Measurements from ENCODE around the gene EPS15. TPM values are rescaled to one million over a fixed set of nuclear protein-coding genes. Genes with fewer than 3 reads are reported as not detected.

EPS15 gene
- total RNA-seq, 1 experiment from 2014 or later, result 48.7 TPM

GRCh38 chr1:51359879-51360278 lies 159.2 kb downstream of the EPS15 start:
- H3K27me3 Mint-ChIP-seq (ENCODE audit: insufficient read depth, unreplicated experiment), result no peaks in the 10 kb centered on the region

GRCh38 chr1:51355382-51355781 lies 163.7 kb downstream of the EPS15 start:
- H3K27ac Mint-ChIP-seq (ENCODE audit: low read depth, unreplicated experiment), result no peak overlapping the region
- DNase-seq (ENCODE audit: unreplicated experiment), result no peak
- ChIA-PET POLR2A (interaction anchor here (1.0 kb wide), 1 partner anchor 11 kb away, joined by 3 read pairs; no protein-coding TSS in a partner anchor), CTCF (no interaction called here)
- peaks cover 35% of the 10 kb centered on the region for H3K36me3 Mint-ChIP-seq (ENCODE audit: insufficient read depth, unreplicated experiment)
- no peaks in the 10 kb centered on the region for H3K27me3 Mint-ChIP-seq (ENCODE audit: insufficient read depth, unreplicated experiment)
- no peak for TF ChIP-seq CTCF (IDR thresholded peaks at IDR 0.05; ENCODE audit: unreplicated experiment)
- intact Hi-C loops (cut with micrococcal nuclease), result no loop called here
- H3K9me3 Mint-ChIP-seq (ENCODE audit: unreplicated experiment), result no peaks in the 10 kb centered on the region
- peaks cover 5% of the 10 kb centered on the region for H3K4me1 Mint-ChIP-seq (ENCODE audit: insufficient read depth, unreplicated experiment)
- no peak overlapping the region for H3K4me3 Mint-ChIP-seq (ENCODE audit: unreplicated experiment)
- no TSS peak for BruUV-seq (replicated peaks)

More at GRCh38 chr1:51359879-51360278, 159.2 kb downstream of the EPS15 start:
- no peak overlapping the region for H3K27ac Mint-ChIP-seq (ENCODE audit: low read depth, unreplicated experiment)
- peaks cover 56% of the 10 kb centered on the region for H3K36me3 Mint-ChIP-seq (ENCODE audit: insufficient read depth, unreplicated experiment)
- ChIA-PET CTCF (interaction anchor here (0.7 kb wide), 1 partner anchor 309 kb away, joined by 3 read pairs; no protein-coding TSS in a partner anchor), POLR2A (no interaction called here)
- no peaks in the 10 kb centered on the region for H3K9me3 Mint-ChIP-seq (ENCODE audit: unreplicated experiment)
- no peak for DNase-seq (ENCODE audit: unreplicated experiment)
- H3K4me1 Mint-ChIP-seq (ENCODE audit: insufficient read depth, unreplicated experiment), result no peaks in the 10 kb centered on the region
- H3K4me3 Mint-ChIP-seq (ENCODE audit: unreplicated experiment), result no peak overlapping the region
- intact Hi-C loops (cut with micrococcal nuclease), result no loop called here
- TF ChIP-seq CTCF (IDR thresholded peaks at IDR 0.05; ENCODE audit: unreplicated experiment), result no peak
- BruUV-seq (replicated peaks), result no TSS peak

GRCh38 chr1:51354416-51354815 lies 164.7 kb downstream of the EPS15 start:
- ChIA-PET POLR2A (no interaction called here), CTCF (no interaction called here)
- TF ChIP-seq CTCF (IDR thresholded peaks at IDR 0.05; ENCODE audit: unreplicated experiment), result no peak
- Mint-ChIP-seq H3K9me3 (ENCODE audit: unreplicated experiment) (no peaks in the 10 kb centered on the region), H3K4me3 (ENCODE audit: unreplicated experiment) (no peak overlapping the region), H3K27me3 (ENCODE audit: insufficient read depth, unreplicated experiment) (no peaks in the 10 kb centered on the region), H3K27ac (ENCODE audit: low read depth, unreplicated experiment) (no peak overlapping the region), H3K4me1 (ENCODE audit: insufficient read depth, unreplicated experiment) (peaks cover 5% of the 10 kb centered on the region), H3K36me3 (ENCODE audit: insufficient read depth, unreplicated experiment) (peaks cover 29% of the 10 kb centered on the region)
- DNase-seq (ENCODE audit: unreplicated experiment), result no peak
- BruUV-seq (replicated peaks), result no TSS peak
- intact Hi-C loops (cut with micrococcal nuclease), result no loop called here

- ChIA-PET CTCF (no interaction called here), POLR2A (interaction anchor here (0.7 kb wide), 1 partner anchor 20 kb away, joined by 4 read pairs; no protein-coding TSS in a partner anchor)
- H3K27me3 Mint-ChIP-seq (ENCODE audit: insufficient read depth, unreplicated experiment), result no peaks in the 10 kb centered on the region
- no peak overlapping the region for H3K27ac Mint-ChIP-seq (ENCODE audit: low read depth, unreplicated experiment)
- no peaks in the 10 kb centered on the region for H3K9me3 Mint-ChIP-seq (ENCODE audit: unreplicated experiment)
- H3K4me3 Mint-ChIP-seq (ENCODE audit: unreplicated experiment), result no peak overlapping the region
- no peak for DNase-seq (ENCODE audit: unreplicated experiment)
- TF ChIP-seq CTCF (IDR thresholded peaks at IDR 0.05; ENCODE audit: unreplicated experiment), result no peak
- intact Hi-C loops (cut with micrococcal nuclease), result no loop called here
- no TSS peak for BruUV-seq (replicated peaks)
- H3K4me1 Mint-ChIP-seq (ENCODE audit: insufficient read depth, unreplicated experiment), result peaks cover 5% of the 10 kb centered on the region
- H3K36me3 Mint-ChIP-seq (ENCODE audit: insufficient read depth, unreplicated experiment), result peaks cover 20% of the 10 kb centered on the region
Observed at GRCh38 chr1:51351907-51352306, 167.2 kb downstream of the EPS15 start.

Measured in MCF 10A (cell line).